DND-41 (cell line): Measurements from ENCODE around the gene DSC1.

Experiments
- ATAC-seq: fragments of 200-7000 bp; cut with Tn5 transposase; 3 replicates; pipeline ENCODE4 v1.9.1; 2021; ENCODE audit warnings: low read depth; ENCODE audit not compliant: insufficient read depth
- DNase-seq: peaks from one replicate; pipeline ENCODE4 v3.0.0-alpha.2; 2020
- H2AFZ ChIP-seq: 2 replicates; pipeline ENCODE4 v1.6.0; 2012; ENCODE audit warnings: low read depth, low read length
- H3K27ac ChIP-seq: 2 replicates; pipeline ENCODE4 v1.5.1; 2012; ENCODE audit warnings: low read length, inconsistent platforms
- H3K27me3 ChIP-seq: fragments of 200-600 bp; sonication (generic); 2 replicates; pipeline ENCODE4 v1.6.0; 2012; ENCODE audit warnings: low read length, mild to moderate bottlenecking, inconsistent platforms; ENCODE audit not compliant: insufficient read depth, poor library complexity
- H3K36me3 ChIP-seq: 2 replicates; pipeline ENCODE4 v1.5.1; 2012; ENCODE audit warnings: low read length, inconsistent platforms; ENCODE audit not compliant: insufficient read depth
- H3K4me1 ChIP-seq: 2 replicates; pipeline ENCODE4 v1.5.1; 2012; ENCODE audit warnings: mild to moderate bottlenecking, low read length; ENCODE audit not compliant: insufficient read depth
- H3K4me2 ChIP-seq: 2 replicates; pipeline ENCODE4 v1.6.0; 2012; ENCODE audit warnings: mild to moderate bottlenecking, moderate library complexity, low read length, inconsistent platforms; ENCODE audit not compliant: insufficient read depth
- H3K4me3 ChIP-seq, 2 experiments: fragments of 200-600 bp in 1 of 2; shearing (Covaris generic) in 1 of 2; 2 replicates each; pipeline ENCODE4 v1.5.1; 2012 to 2016; ENCODE audit warnings: inconsistent platforms in 2 of 2, low read length in 2 of 2, mild to moderate bottlenecking in 2 of 2, low read depth in 1 of 2, moderate library complexity in 1 of 2
- H3K79me2 ChIP-seq: 2 replicates; pipeline ENCODE4 v1.6.0; 2012; ENCODE audit warnings: low read length, inconsistent platforms; ENCODE audit not compliant: insufficient read depth
- H3K9ac ChIP-seq: 2 replicates; pipeline ENCODE4 v1.6.0; 2012; ENCODE audit warnings: low read depth, mild to moderate bottlenecking, inconsistent platforms, low read length, moderate library complexity
- H3K9me3 ChIP-seq: 2 replicates; pipeline ENCODE4 v1.5.1; 2012; ENCODE audit warnings: low read length, moderate library complexity, mild to moderate bottlenecking, inconsistent platforms; ENCODE audit not compliant: insufficient read depth, severe bottlenecking
- H4K20me1 ChIP-seq: 2 replicates; pipeline ENCODE4 v1.6.0; 2012; ENCODE audit warnings: low read length; ENCODE audit not compliant: insufficient read depth
- EZH2 ChIP-seq: IDR thresholded peaks from 3 replicates; pipeline ENCODE4 v1.6.1; 2012; ENCODE audit warnings: borderline replicate concordance, low read depth, mild to moderate bottlenecking, moderate library complexity, low read length, inconsistent platforms; ENCODE audit not compliant: severe bottlenecking
- TF ChIP-seq, protein P1 (sequence below): IDR thresholded peaks from 2 replicates; pipeline ENCODE4 v1.5.1; 2012; ENCODE audit warnings: borderline replicate concordance, low read length, moderate library complexity, mild to moderate bottlenecking; ENCODE audit not compliant: poor library complexity, severe bottlenecking; ENCODE audit errors: extremely low read depth

Gene DSC1

DNA sequence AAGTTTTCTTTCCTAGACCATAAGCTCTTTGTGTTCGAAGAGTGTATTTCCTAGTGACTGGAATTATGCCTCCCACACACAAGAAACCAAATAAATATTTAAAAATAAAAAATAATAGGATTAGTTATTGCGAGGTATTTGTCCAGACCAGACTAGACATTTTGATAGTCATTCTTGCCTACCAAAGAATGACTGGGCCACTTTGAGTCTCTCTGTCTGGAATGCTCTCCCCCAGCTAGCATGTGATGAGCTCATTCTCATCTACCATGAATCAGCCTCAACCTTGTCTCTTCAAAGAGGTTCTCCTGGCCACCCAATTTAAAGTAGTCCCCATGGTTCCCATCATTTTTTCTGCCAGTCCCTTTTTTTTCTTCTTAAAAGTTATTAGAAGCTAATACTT is 13.9 kb upstream of the DSC1 start:
- Histone ChIP-seq H4K20me1 (no peaks in the 10 kb centered on the region), H2AFZ (no peak overlapping the region), H3K27ac (no peak overlapping the region), H3K27me3 (no peaks in the 10 kb centered on the region), H3K4me3 (no peak overlapping the region), H3K9me3 (no peaks in the 10 kb centered on the region), H3K4me1 (no peaks in the 10 kb centered on the region), H3K36me3 (no peaks in the 10 kb centered on the region), H3K79me2 (no peaks in the 10 kb centered on the region), H3K4me2 (no peak overlapping the region), H3K9ac (no peak overlapping the region)
- TF ChIP-seq, protein P1, sequence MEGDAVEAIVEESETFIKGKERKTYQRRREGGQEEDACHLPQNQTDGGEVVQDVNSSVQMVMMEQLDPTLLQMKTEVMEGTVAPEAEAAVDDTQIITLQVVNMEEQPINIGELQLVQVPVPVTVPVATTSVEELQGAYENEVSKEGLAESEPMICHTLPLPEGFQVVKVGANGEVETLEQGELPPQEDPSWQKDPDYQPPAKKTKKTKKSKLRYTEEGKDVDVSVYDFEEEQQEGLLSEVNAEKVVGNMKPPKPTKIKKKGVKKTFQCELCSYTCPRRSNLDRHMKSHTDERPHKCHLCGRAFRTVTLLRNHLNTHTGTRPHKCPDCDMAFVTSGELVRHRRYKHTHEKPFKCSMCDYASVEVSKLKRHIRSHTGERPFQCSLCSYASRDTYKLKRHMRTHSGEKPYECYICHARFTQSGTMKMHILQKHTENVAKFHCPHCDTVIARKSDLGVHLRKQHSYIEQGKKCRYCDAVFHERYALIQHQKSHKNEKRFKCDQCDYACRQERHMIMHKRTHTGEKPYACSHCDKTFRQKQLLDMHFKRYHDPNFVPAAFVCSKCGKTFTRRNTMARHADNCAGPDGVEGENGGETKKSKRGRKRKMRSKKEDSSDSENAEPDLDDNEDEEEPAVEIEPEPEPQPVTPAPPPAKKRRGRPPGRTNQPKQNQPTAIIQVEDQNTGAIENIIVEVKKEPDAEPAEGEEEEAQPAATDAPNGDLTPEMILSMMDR, result no peak
- TF ChIP-seq EZH2, result no peak
- DNase-seq (no peak), ATAC-seq (no peak)

DNA sequence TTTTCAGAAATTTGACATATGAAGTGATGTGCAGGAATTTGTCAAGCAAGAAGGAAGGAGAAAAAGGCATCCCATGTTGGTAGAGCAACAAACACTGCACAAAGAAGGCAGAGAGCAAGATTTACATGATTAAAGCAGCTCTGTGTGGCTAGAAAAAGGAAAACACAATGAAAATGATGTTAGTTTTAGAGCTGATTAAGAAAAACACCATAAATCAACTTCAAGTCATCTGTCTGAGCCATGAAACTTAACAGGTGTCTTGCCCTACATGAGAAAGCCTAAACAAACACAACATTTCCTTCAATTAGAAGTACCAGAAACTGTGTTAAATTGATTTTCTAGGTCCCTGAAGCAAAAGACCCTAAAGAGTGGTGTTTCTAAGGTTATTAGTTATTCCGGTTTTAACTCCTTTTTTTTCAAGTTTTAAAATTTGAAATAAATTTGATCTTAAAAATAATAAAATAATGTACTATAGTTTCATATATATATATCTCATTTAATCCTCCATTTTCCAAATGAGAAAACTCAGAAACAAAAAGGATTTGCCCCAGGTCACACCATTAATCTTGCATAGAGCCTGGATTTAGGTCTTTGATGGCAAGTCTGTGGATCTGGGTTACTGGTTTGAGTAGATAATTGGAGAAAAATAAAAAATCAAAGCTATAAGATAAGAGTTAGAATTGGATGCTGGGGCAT is 8.6 kb upstream of the DSC1 start:
- Histone ChIP-seq H2AFZ (no peak overlapping the region), H3K4me3 (no peak overlapping the region), H3K9me3 (no peaks in the 10 kb centered on the region), H3K27ac (no peak overlapping the region), H3K36me3 (no peaks in the 10 kb centered on the region), H3K9ac (no peak overlapping the region), H3K4me1 (no peaks in the 10 kb centered on the region), H4K20me1 (no peaks in the 10 kb centered on the region), H3K4me2 (no peak overlapping the region), H3K79me2 (no peaks in the 10 kb centered on the region), H3K27me3 (no peaks in the 10 kb centered on the region)
- TF ChIP-seq, protein P1, result no peak
- no peak for TF ChIP-seq EZH2
- DNase-seq (no peak), ATAC-seq (no peak)

DNA sequence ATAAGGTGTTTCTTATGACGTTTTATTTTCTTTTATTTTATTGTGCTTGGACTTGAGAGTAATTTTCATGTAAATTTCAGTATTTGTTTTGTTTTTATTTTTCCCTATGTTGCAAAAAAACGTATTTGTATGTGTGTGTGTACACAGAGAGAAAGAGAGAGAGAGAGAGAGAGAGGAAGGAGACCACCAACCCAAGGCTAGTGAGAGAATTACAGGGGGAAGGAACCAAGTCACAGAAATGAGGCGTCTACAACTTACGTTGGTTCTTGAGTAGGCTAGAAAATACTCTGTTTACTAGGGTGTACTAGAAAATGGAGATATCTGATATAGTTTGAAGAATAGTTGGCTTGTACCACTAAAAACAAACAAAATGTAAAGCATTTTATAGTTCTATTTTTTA is 7.7 kb upstream of the DSC1 start:
- Histone ChIP-seq H3K4me3 (no peak overlapping the region), H3K27ac (no peak overlapping the region), H3K27me3 (no peaks in the 10 kb centered on the region), H2AFZ (no peak overlapping the region), H3K4me1 (no peaks in the 10 kb centered on the region), H3K9me3 (no peaks in the 10 kb centered on the region), H4K20me1 (no peaks in the 10 kb centered on the region), H3K79me2 (no peaks in the 10 kb centered on the region), H3K4me2 (no peak overlapping the region), H3K9ac (no peak overlapping the region), H3K36me3 (no peaks in the 10 kb centered on the region)
- DNase-seq (no peak), ATAC-seq (no peak)
- TF ChIP-seq, protein P1, result no peak
- no peak for TF ChIP-seq EZH2
